ENCODE data around the gene HJV.

HJV gene

GRCh38 chr1:145992958-145993617 is 28.4 kb downstream of the HJV start:
- no peak for DNase-seq

GRCh38 chr1:145992502-145992936 is 29.0 kb downstream of the HJV start:
- no peak for DNase-seq

- no peak for DNase-seq
Observed at GRCh38 chr1:145991735-145992412, 29.7 kb downstream of the HJV start.

- DNase-seq: no peak
Observed at GRCh38 chr1:145990249-145990855, 31.2 kb downstream of the HJV start.

- no peak for DNase-seq
Observed at GRCh38 chr1:145988773-145989172, 32.8 kb downstream of the HJV start.

GRCh38 chr1:145987926-145988325 is 33.6 kb downstream of the HJV start:
- DNase-seq: no peak

GRCh38 chr1:145986551-145986950 is 35.0 kb downstream of the HJV start:
- DNase-seq: no peak

GRCh38 chr1:145985502-145986439 is 35.8 kb downstream of the HJV start:
- DNase-seq: no peak

GRCh38 chr1:145985129-145985501 is 36.4 kb downstream of the HJV start:
- no peak for DNase-seq

- DNase-seq: no peak
Observed at GRCh38 chr1:145983960-145984830, 37.3 kb downstream of the HJV start.

- DNase-seq: no peak
Observed at GRCh38 chr1:145983206-145983675, 38.3 kb downstream of the HJV start.

- DNase-seq: no peak
Observed at GRCh38 chr1:145982010-145982723, 39.4 kb downstream of the HJV start.

GRCh38 chr1:145980457-145980994 is 41.0 kb downstream of the HJV start:
- no peak for DNase-seq

GRCh38 chr1:145979746-145980456 is 41.6 kb downstream of the HJV start:
- no peak for DNase-seq

- peak; percentile 73 to 74 for DNase-seq
Observed at GRCh38 chr1:145978854-145979745, 42.4 kb downstream of the HJV start.

- no peak for DNase-seq
Observed at GRCh38 chr1:145978471-145978853, 43.1 kb downstream of the HJV start.

- peak; percentile 84 to 91 for DNase-seq
Observed at GRCh38 chr1:145977486-145978470, 43.8 kb downstream of the HJV start.

- DNase-seq: no peak
Observed at GRCh38 chr1:145977016-145977415, 44.5 kb downstream of the HJV start.
